K562 (cell line): ENCODE data around the gene ATXN1.

Experiments
- CREB1 ChIP-seq, 2 experiments: sonication (generic) in 1 of 2; formaldehyde crosslinking in 1 of 2; IDR thresholded peaks; 2 replicates each; pipeline versions ENCODE4 v1.6.1 to v1.8.0; 2012 to 2022; ENCODE audit warnings: inconsistent platforms in 1 of 2, mild to moderate bottlenecking in 1 of 2, missing genetic modification reagents in 1 of 2, moderate library complexity in 1 of 2
- NR3C1 ChIP-seq: sonication (generic); formaldehyde crosslinking; IDR thresholded peaks from 2 replicates; pipeline ENCODE4 v1.8.1; 2022; ENCODE audit warnings: missing genetic modification reagents
- ZFX ChIP-seq: sonication (generic); formaldehyde crosslinking; IDR thresholded peaks from 2 replicates; pipeline ENCODE4 v1.8.0; 2022; ENCODE audit warnings: mild to moderate bottlenecking, missing genetic modification reagents, moderate library complexity

DNA sequence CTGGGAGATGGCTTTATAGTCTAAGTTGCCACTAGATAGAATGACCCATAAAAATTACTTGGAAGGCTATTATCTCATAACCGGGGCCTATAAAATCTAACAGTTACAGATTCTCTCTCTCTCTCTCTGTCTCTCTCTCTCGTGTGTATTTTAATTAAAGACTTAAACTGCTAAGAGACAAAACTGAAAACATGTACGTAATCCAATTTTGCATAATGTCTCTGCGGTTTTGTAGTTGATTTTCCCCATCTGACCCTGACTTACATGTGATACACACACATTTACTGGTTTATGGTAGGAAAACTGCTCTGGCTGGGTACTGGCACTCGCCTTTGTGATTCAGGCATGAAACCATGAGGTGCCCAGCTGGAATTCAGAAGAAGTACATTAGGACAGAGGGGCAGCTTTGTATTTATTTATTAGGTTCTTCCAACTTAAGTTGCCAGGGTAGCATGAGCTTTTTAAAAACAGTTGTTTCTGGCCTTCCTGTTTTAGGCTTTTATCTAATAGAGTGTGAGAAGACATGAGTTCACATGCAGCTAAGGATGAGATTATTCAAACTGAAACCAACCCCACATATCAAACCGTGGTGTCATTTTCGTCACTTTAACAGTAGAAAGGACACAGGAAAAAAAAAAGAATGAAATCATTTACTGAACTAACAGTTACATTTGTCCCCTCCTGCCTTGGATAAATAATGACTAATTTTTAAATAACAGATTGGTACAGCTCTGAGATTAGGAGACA lies 340.4 kb downstream of the ATXN1 start:
- no peak for TF ChIP-seq ZFX
- no peak for TF ChIP-seq CREB1 (IDR thresholded peaks at IDR 0.05)
- no peak for TF ChIP-seq CREB1 (CRISPR knock-in tag; IDR thresholded peaks at IDR 0.05)
- no peak for TF ChIP-seq NR3C1 (CRISPR knock-in tag)
